Posterior cingulate gyrus (tissue), 11 donors: ENCODE data around the gene MARK2.

Experiments
- DNase-seq, 10 donors: peaks; one replicate each; pipeline versions ENCODE4 v3.0.0 to v3.0.0-alpha.2; 2020 to 2021; ENCODE audit warnings: mixed read lengths in 3 of 10
- intact Hi-C: fragments of 100-400 bp; cut with DNase I; formaldehyde crosslinking; loops from one replicate; pipeline ENCODE4 v1.15.1; 2023

MARK2 gene

GRCh38 chr11:63903884-63904283, 65.0 kb downstream of the MARK2 start:
- intact Hi-C loops, result no loop called here
- DNase-seq, result no peak

GRCh38 chr11:63904743-63905142, 65.8 kb downstream of the MARK2 start:
- DNase-seq, result peak in 1 of 10 donors; percentile 83
- intact Hi-C loops, result no loop called here

DNA sequence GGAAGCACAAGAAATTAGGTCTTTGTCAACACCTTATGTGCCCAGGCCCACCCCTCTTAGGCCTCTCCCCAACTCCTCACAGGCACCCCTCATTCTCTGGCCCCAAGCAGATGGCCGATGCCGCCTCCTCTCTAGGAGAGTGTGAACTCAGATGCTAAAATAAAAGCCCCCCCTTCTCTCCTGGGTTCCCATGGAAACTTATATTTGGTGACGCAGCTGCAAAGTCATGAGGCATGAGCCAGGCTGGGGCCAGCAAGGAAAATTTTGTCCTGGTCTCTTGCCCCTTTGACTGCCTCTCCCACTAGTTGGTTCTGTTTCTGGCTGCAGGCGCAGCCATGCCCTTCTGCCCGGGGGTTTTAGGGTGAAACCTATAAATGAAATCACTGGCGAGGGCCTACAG, 66.3 kb downstream of the MARK2 start:
- DNase-seq, result peak in 6 of 10 donors; percentile 62 to 94 (median 83)

GRCh38 chr11:63906087-63906486, 67.2 kb downstream of the MARK2 start:
- DNase-seq, result no peak
- intact Hi-C loops, result loop anchor here (2.0 kb wide), 1 partner anchor 67 kb away; the partner anchor contains the start of gene MARK2

More for the DNA sequence above, 66.3 kb downstream of the MARK2 start:
- intact Hi-C loops, result no loop called here

- intact Hi-C loops, result loop anchor here (2.0 kb wide), 1 partner anchor 68 kb away; the partner anchor contains the start of gene MARK2
- DNase-seq, result peak in 3 of 10 donors; percentile 21 to 87 (median 52)
These were observed 67.7 kb downstream of the MARK2 start for GRCh38 chr11:63906585-63906984.

- no peak for DNase-seq
- intact Hi-C loops, result loop anchor here (2.0 kb wide), 1 partner anchor 68 kb away; the partner anchor contains the start of gene MARK2
These were observed 68.2 kb downstream of the MARK2 start for GRCh38 chr11:63907063-63907462.

DNA sequence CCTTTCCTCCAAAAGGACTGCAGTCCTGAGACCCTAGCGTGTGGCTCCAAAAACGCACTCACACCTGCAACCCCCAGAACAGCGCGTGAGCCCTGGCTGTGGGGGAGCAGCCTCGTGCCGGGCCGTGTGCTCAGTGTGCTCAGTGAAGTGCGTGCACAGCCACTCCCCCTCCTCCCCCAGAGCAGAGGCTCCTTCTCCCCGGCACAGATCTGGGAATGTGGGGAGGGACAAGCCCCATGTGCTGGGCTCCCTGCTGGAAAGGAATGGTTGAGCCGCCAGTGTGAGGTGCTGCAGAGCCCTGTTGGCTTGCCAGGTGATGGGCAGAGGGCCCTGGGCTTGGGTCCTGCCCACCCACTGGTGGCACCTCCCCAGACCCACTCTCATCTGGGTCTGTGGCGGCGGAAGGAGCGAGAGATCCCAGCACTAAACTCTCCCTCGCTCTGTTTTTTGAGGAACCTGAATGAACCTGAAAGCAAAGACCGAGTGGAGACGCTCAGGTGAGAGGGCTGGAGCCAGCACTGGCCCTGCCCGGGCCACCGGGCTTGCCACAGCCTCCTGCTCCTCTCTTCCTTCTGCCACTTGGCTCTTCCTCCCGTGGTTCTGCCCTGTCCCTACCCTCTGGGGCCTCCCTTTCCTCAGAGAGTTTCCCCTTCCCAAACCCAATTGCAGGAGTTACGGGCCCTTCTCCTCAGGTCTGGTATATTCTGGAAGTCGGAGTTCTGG, 69.1 kb downstream of the MARK2 start:
- peak in 6 of 10 donors; percentile 50 to 93 (median 82) for DNase-seq
- intact Hi-C loops, result loop anchor here (2.0 kb wide), 1 partner anchor 69 kb away; the partner anchor contains the start of gene MARK2

DNA sequence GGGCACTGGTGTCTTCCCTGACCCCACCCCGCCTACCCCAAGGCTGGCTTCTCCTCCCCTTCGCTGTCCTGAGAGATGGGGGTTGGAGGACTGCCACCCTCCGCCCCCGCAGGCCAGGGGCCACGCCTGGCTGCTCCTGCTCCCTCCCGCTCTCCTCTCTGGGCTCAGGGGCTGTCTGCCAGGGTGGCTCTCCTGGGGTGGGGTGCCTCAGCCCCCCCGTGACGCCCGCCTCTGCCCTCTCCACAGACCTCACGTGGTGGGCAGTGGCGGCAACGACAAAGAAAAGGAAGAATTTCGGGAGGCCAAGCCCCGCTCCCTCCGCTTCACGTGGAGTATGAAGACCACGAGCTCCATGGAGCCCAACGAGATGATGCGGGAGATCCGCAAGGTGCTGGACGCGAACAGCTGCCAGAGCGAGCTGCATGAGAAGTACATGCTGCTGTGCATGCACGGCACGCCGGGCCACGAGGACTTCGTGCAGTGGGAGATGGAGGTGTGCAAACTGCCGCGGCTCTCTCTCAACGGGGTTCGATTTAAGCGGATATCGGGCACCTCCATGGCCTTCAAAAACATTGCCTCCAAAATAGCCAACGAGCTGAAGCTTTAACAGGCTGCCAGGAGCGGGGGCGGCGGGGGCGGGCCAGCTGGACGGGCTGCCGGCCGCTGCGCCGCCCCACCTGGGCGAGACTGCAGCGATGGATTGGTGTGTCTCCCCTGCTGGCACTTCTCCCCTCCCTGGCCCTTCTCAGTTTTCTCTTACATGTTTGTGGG, 69.9 kb downstream of the MARK2 start:
- DNase-seq, result peak in 3 of 10 donors; percentile 40 to 89 (median 87)
- intact Hi-C loops, result no loop called here

- intact Hi-C loops, result no loop called here
These were observed 70.9 kb downstream of the MARK2 start for GRCh38 chr11:63909591-63910506.

DNA sequence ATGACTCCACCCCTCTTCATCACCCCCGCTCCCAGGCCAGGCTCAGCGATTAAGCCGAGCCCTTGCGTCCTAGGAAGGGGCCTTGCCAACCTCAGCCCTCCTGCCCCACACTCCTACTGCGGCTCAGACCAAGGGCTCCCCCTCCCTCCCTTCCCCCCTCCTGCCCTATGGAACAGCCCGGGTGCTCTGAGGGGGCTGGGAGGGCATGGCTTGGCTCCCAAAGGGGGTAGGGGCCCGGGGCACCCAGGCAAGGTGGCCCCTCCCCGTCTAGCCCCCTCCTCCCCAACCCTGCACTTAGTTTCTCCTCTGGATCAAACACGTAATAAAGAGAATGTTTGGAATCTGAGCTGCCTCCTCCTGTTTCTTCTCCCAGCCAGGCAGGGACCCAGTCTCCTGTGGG, 71.8 kb downstream of the MARK2 start:
- peak in 1 of 10 donors; percentile 59 for DNase-seq
- intact Hi-C loops, result no loop called here

More at GRCh38 chr11:63909591-63910506, 70.9 kb downstream of the MARK2 start:
- peak in 1 of 10 donors; percentile 78 for DNase-seq

GRCh38 chr11:63911440-63911839, 72.5 kb downstream of the MARK2 start:
- intact Hi-C loops, result no loop called here
- DNase-seq, result peak in 1 of 10 donors; percentile 79

GRCh38 chr11:63911876-63912275, 73.0 kb downstream of the MARK2 start:
- intact Hi-C loops, result no loop called here
- no peak for DNase-seq

DNA sequence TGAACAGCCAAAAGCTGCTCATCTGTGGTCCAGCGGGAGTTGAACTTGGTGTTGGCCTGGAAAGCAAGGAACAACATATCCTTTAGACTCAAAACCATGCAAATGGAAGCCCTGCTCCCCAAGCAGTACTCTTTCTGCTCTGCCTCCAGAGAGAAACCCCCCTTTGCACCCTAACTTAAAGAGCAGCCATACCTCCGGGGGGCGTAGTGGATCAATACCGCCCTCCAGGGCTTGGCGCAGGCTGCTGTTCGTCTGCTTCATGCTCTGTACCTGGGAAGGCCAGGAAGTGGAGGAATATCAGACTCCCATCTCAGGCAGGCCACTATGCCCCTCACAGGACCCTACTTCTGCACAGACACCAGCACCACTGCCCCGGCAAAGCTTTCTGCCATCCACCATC, 73.8 kb downstream of the MARK2 start:
- intact Hi-C loops, result no loop called here
- DNase-seq, result no peak

- DNase-seq, result no peak
- intact Hi-C loops, result no loop called here
These were observed 75.2 kb downstream of the MARK2 start for GRCh38 chr11:63913866-63914830.

DNA sequence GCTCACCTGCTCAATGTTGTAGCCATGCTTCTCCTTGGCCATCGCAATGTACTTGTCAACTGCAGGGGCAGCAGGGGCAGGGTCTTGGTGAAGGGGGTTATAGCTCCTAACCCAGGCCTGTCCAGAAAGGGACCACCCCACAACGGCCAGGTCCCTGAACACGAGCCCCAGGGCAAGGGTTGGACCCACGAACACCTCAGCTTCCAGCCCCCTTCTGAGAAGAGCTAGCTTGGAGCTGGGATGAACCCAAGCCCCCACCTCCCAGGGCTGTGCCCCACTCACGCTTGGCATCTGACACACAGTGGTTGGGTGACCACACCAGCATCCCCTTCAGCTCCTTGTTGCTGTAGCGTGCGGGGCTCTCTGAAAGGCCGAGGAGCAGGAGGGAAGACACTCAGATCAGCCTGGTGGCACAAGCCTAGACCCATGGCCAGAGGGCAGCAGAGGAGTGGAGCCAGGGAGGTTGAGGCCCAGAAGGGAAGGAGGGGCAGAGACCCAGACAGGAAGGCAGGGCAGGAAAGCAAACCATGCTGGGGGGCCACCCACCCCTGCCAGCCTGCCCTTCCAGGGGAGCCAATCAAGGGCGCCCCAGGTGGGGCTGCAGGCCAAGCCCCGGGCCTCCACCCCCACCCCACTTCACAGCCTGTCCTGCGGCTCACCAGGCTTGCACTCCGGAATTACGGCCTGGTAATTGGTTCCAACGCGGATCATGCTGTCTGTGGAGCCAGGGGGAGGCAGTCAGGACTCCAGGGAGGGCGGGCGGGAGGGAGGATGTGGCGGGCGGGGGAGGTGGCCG, 76.2 kb downstream of the MARK2 start:
- DNase-seq, result peak in 1 of 10 donors; percentile 88
- intact Hi-C loops, result no loop called here

DNA sequence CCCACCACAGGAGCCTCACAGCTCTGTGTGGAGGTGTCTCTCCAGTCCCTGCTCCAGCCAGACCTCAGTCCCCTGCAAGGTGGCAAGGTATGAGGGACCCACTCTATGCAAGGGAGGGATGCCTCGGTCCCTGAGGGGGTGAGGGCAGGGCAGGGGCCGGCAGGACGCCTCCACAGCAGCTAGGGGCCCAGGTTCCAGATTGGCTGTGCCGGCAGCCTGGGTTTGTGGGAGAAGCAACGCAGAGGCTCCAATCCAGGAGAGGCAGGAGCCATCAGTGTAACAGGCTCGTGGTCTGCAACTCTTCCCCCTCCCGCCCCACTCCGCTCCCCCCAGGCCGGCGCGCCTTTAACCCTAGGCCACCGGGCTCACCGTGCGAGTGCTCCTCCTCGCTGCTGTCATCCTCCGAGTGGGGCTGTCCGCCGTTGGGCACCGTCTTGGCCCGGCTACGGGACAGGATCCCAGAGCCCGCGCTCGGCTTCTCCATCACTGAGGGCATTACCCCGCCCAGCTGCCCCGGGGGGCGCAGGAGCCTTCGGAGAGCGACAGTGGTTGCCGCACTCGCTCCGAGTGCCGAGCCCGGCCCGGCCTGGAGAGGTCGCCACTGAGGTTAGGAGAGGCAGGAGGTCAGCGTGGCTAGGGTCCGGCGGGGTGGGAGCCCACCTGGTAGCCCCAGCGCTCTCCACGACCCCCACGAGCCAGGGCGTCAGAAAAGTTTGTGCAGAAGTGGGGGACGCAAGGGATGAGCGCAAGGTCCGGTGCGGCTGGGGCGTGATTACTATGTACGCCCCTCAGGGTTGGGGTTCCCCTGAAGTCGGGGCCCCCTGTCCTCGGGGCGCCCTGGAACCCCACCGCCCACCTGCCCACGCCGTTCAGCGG, 77.3 kb downstream of the MARK2 start:
- intact Hi-C loops, result no loop called here
- DNase-seq, result peak in 5 of 10 donors; percentile 63 to 94 (median 63)
